Astrocyte of the cerebellum (primary cell): ENCODE data around the gene MS4A6A.
"Not testable (repeated sequence)": the region's sequence is repeated elsewhere in the genome, so short reads cannot be mapped to it uniquely, and the experiment has no call there.

Source experiments
- DNase-seq: peaks from one replicate; pipeline ENCODE4 v3.0.0-alpha.2; 2011; ENCODE audit warnings: low read depth
- H3K4me3 ChIP-seq: 2 replicates; pipeline ENCODE4 v1.5.1; 2011; ENCODE audit warnings: mild to moderate bottlenecking, low read depth, low read length, moderate library complexity
- CTCF ChIP-seq: IDR thresholded peaks from 2 replicates; pipeline ENCODE4 v1.5.1; 2012; ENCODE audit warnings: low read length, low read depth, moderate library complexity, mild to moderate bottlenecking; ENCODE audit errors: missing control alignments
- in situ Hi-C: cut with HindIII; loops from 2 replicates; pipeline ENCODE4 v1.10.0; 2017; ENCODE audit warnings: low sequenced_read_pairs

MS4A6A gene

GRCh38 chr11:60133917-60134316 is 49.0 kb downstream of the MS4A6A start:
- no peak overlapping the region for H3K4me3 ChIP-seq
- no peak for TF ChIP-seq CTCF
- no peak for DNase-seq
- in situ Hi-C loops = no loop called here

GRCh38 chr11:60131912-60132311 is 51.0 kb downstream of the MS4A6A start:
- DNase-seq = no peak
- no peak overlapping the region for H3K4me3 ChIP-seq
- in situ Hi-C loops = no loop called here
- no peak for TF ChIP-seq CTCF

- no peak overlapping the region for H3K4me3 ChIP-seq
- no peak for TF ChIP-seq CTCF
- no peak for DNase-seq
- in situ Hi-C loops = no loop called here
These were observed 52.4 kb downstream of the MS4A6A start for GRCh38 chr11:60130496-60130895.

- TF ChIP-seq CTCF = no peak
- H3K4me3 ChIP-seq = no peak overlapping the region
- DNase-seq = no peak
- in situ Hi-C loops = no loop called here
These were observed 53.0 kb downstream of the MS4A6A start for GRCh38 chr11:60129853-60130252.

- in situ Hi-C loops, H3K4me3 ChIP-seq, DNase-seq: not testable (repeated sequence)
These were observed 54.0 kb downstream of the MS4A6A start for GRCh38 chr11:60128866-60129265.

- no peak for DNase-seq
- in situ Hi-C loops = no loop called here
- no peak overlapping the region for H3K4me3 ChIP-seq
- TF ChIP-seq CTCF = no peak
These were observed 54.5 kb downstream of the MS4A6A start for GRCh38 chr11:60128376-60128775.

GRCh38 chr11:60127311-60127811 is 55.5 kb downstream of the MS4A6A start:
- DNase-seq = no peak
- no peak for TF ChIP-seq CTCF
- in situ Hi-C loops = no loop called here
- H3K4me3 ChIP-seq = no peak overlapping the region
